ENCODE measurements around the gene PRSS23.

GRCh38 chr11:86783661-86784060, 16.7 kb upstream of the PRSS23 start:
- no peak for TF ChIP-seq POLR2A (IDR thresholded peaks at IDR 0.05)
- TF ChIP-seq CTCF (IDR thresholded peaks at IDR 0.05), result no peak

All from right lobe of liver (tissue), 4 donors.